Tibial nerve (tissue), 4 donors: Measurements from ENCODE around the gene ACTR5. TPM values are rescaled to one million over a fixed set of nuclear protein-coding genes. Genes with fewer than 3 reads are reported as not detected.

Source experiments
- DNase-seq, 2 donors: peaks; one replicate each; pipeline ENCODE4 v3.0.0-alpha.2; 2019; ENCODE audit warnings: low spot score in 2 of 2
- H3K27ac ChIP-seq, 4 donors: fragments of 200-600 bp; sonication (generic) in 3 of 4; one replicate each; pipeline ENCODE4 v1.5.1; 2017 to 2019; ENCODE audit warnings: mild to moderate bottlenecking in 1 of 4
- H3K27me3 ChIP-seq, 2 donors: fragments of 200-600 bp; sonication (generic) in 1 of 2; one replicate each; pipeline versions ENCODE4 v1.5.1 to v1.6.0; 2017 to 2019
- H3K36me3 ChIP-seq, 3 donors: fragments of 200-600 bp; sonication (generic); one replicate each; pipeline ENCODE4 v1.5.1; 2018 to 2019
- H3K4me1 ChIP-seq, 4 donors: fragments of 200-600 bp; sonication (generic) in 3 of 4; one replicate each; pipeline ENCODE4 v1.5.1; 2017 to 2019
- H3K4me3 ChIP-seq, 4 donors: fragments of 200-600 bp; sonication (generic) in 3 of 4; one replicate each; pipeline ENCODE4 v1.5.1; 2017 to 2019; ENCODE audit warnings: mild to moderate bottlenecking in 1 of 4, moderate library complexity in 1 of 4
- H3K9me3 ChIP-seq, 4 donors: fragments of 200-600 bp; sonication (generic) in 3 of 4; one replicate each; pipeline ENCODE4 v1.5.1; 2017 to 2019
- CTCF ChIP-seq, 5 experiments: fragments of 200-600 bp in 3 of 5; fragments of 450-650 bp in 2 of 5; sonication (generic) in 3 of 5; IDR thresholded peaks; one replicate each; pipeline ENCODE4 v1.5.1; 2016 to 2019; ENCODE audit warnings: antibody characterized with exemption in 5 of 5, mild to moderate bottlenecking in 3 of 5, moderate library complexity in 2 of 5
- EP300 ChIP-seq, 2 donors: sonication (generic); formaldehyde crosslinking; IDR thresholded peaks; one replicate each; pipeline ENCODE4 v1.6.1; 2017; ENCODE audit warnings: antibody characterized with exemption in 2 of 2, mild to moderate bottlenecking in 1 of 2
- POLR2A ChIP-seq, 2 donors: fragments of 450-650 bp; IDR thresholded peaks; one replicate each; pipeline ENCODE4 v1.6.1; 2017; ENCODE audit warnings: antibody characterized with exemption in 2 of 2, mild to moderate bottlenecking in 2 of 2, moderate library complexity in 2 of 2
- WGBS, 2 donors: methylation state at CpG; one replicate each; pipeline ENCODE4 v1.1.5; 2018; 5-methylcytosine and 5-hydroxymethylcytosine counted together
- total RNA-seq, 4 donors: library from RNA; depleted of rRNA; stranded (reverse); fragments of >200 nt; gene quantifications; one replicate each; pipeline ENCODE4 v1.1.0, GENCODE V29; 2016

ACTR5 gene
- total RNA-seq: 10 to 100 TPM; 14.7 to 19.0 (median 18.6) TPM

- TF ChIP-seq EP300 (IDR thresholded peaks at IDR 0.05) (peak; percentile 30 to 42), CTCF (IDR thresholded peaks at IDR 0.05) (no peak), POLR2A (IDR thresholded peaks at IDR 0.05) (peak in 1 of 2 donors; percentile 50)
- H3K36me3 ChIP-seq: peaks cover 0 to 17% (median 0%) of the 10 kb centered on the region in 3 donors
- peak; percentile 82 to 88 for DNase-seq
- WGBS, 2 donors: 0 to 1% methylated on average over 39 to 73 of the region's 84 CpGs
- H3K4me3 ChIP-seq: peak within 1 kb of the TSS; percentile 70 to 99 (median 86)
- peak within 1 kb of the TSS; percentile 74 to 95 (median 90) for H3K27ac ChIP-seq
- no peaks in the 10 kb centered on the region for H3K9me3 ChIP-seq
- H3K4me1 ChIP-seq: peaks cover 0 to 25% (median 13%) of the 10 kb centered on the region in 4 donors
- H3K27me3 ChIP-seq: peaks cover 0 to 1% of the 10 kb centered on the region in 2 donors
Observed at GRCh38 chr20:38748097-38748860, at the start of gene ACTR5. Gene ACTR5, plus strand, starts transcription at chr20:38748460. Its CDS starts 19 bp downstream, at chr20:38748479.

- WGBS, 2 donors: 81 to 82% methylated on average over 15 of the region's 15 CpGs
- H3K9me3 ChIP-seq: no peaks in the 10 kb centered on the region
- H3K4me3 ChIP-seq: no peak overlapping the region
- no peaks in the 10 kb centered on the region for H3K36me3 ChIP-seq
- DNase-seq: no peak
- H3K27ac ChIP-seq: no peak overlapping the region
- H3K27me3 ChIP-seq: peaks cover 0 to 23% of the 10 kb centered on the region in 2 donors
- no peaks in the 10 kb centered on the region for H3K4me1 ChIP-seq
- no peak for TF ChIP-seq CTCF (IDR thresholded peaks at IDR 0.05)
- no peak for TF ChIP-seq POLR2A (IDR thresholded peaks at IDR 0.05)
- TF ChIP-seq EP300 (IDR thresholded peaks at IDR 0.05): no peak
Observed at GRCh38 chr20:38698541-38698940, 49.7 kb upstream of the ACTR5 start.

GRCh38 chr20:38700141-38700540 is 48.1 kb upstream of the ACTR5 start:
- DNase-seq: no peak
- H3K9me3 ChIP-seq: no peaks in the 10 kb centered on the region
- H3K27ac ChIP-seq: no peak overlapping the region
- H3K4me3 ChIP-seq: no peak overlapping the region
- TF ChIP-seq EP300 (IDR thresholded peaks at IDR 0.05) (no peak), CTCF (IDR thresholded peaks at IDR 0.05) (no peak), POLR2A (IDR thresholded peaks at IDR 0.05) (no peak)
- peaks cover 0 to 23% of the 10 kb centered on the region in 2 donors for H3K27me3 ChIP-seq
- WGBS, 2 donors: 29 to 48% methylated on average over 4 of the region's 4 CpGs
- H3K4me1 ChIP-seq: no peaks in the 10 kb centered on the region
- H3K36me3 ChIP-seq: no peaks in the 10 kb centered on the region

- H3K4me1 ChIP-seq: no peaks in the 10 kb centered on the region
- no peak overlapping the region for H3K4me3 ChIP-seq
- WGBS, 2 donors: 72 to 80% methylated on average over 3 of the region's 3 CpGs
- H3K27me3 ChIP-seq: peaks cover 0 to 23% of the 10 kb centered on the region in 2 donors
- H3K9me3 ChIP-seq: no peaks in the 10 kb centered on the region
- H3K27ac ChIP-seq: no peak overlapping the region
- DNase-seq: no peak
- no peaks in the 10 kb centered on the region for H3K36me3 ChIP-seq
- TF ChIP-seq EP300 (IDR thresholded peaks at IDR 0.05) (no peak), CTCF (IDR thresholded peaks at IDR 0.05) (no peak), POLR2A (IDR thresholded peaks at IDR 0.05) (no peak)
Observed at GRCh38 chr20:38700926-38701325, 47.3 kb upstream of the ACTR5 start.

- Histone ChIP-seq H3K27ac (no peak overlapping the region), H3K4me1 (no peaks in the 10 kb centered on the region), H3K9me3 (no peaks in the 10 kb centered on the region), H3K4me3 (no peak overlapping the region), H3K27me3 (peaks cover 0 to 31% of the 10 kb centered on the region in 2 donors), H3K36me3 (no peaks in the 10 kb centered on the region)
- 72 to 75% methylated on average over 3 of the region's 3 CpGs for WGBS, 2 donors
- DNase-seq: no peak
- TF ChIP-seq POLR2A (IDR thresholded peaks at IDR 0.05): no peak
- TF ChIP-seq CTCF (IDR thresholded peaks at IDR 0.05): no peak
- TF ChIP-seq EP300 (IDR thresholded peaks at IDR 0.05): no peak
Observed at GRCh38 chr20:38703526-38703925, 44.7 kb upstream of the ACTR5 start.
